Measurements from ENCODE around the gene OBSCN. TPM values are rescaled to one million over a fixed set of nuclear protein-coding genes. Genes with fewer than 3 reads are reported as not detected.
A peak's percentile ranks its signal among the peaks of the same experiment; 100 is the strongest.

Gene OBSCN
- total RNA-seq, 2 donors from 2014 or later = 34.3 to 45.2 TPM

- intact Hi-C loops (cut with DNase I) = no loop called here
- 31% methylated on average over 65 of the region's 66 CpGs for WGBS
- Histone ChIP-seq H3K4me1 (replicated peaks) (no peaks in the 10 kb centered on the region), H3K4me3 (peak overlapping the region; percentile 38 to 49), H3K36me3 (no peaks in the 10 kb centered on the region), H3K27ac (peak overlapping the region in 1 of 2 donors; percentile 76), H3K9me3 (no peaks in the 10 kb centered on the region), H3K27me3 (replicated peaks; ENCODE audit: insufficient read depth) (no peaks in the 10 kb centered on the region)
- DNase-seq (ENCODE audit: low spot score) = no peak
- TF ChIP-seq, protein P1, sequence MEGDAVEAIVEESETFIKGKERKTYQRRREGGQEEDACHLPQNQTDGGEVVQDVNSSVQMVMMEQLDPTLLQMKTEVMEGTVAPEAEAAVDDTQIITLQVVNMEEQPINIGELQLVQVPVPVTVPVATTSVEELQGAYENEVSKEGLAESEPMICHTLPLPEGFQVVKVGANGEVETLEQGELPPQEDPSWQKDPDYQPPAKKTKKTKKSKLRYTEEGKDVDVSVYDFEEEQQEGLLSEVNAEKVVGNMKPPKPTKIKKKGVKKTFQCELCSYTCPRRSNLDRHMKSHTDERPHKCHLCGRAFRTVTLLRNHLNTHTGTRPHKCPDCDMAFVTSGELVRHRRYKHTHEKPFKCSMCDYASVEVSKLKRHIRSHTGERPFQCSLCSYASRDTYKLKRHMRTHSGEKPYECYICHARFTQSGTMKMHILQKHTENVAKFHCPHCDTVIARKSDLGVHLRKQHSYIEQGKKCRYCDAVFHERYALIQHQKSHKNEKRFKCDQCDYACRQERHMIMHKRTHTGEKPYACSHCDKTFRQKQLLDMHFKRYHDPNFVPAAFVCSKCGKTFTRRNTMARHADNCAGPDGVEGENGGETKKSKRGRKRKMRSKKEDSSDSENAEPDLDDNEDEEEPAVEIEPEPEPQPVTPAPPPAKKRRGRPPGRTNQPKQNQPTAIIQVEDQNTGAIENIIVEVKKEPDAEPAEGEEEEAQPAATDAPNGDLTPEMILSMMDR (IDR thresholded peaks at IDR 0.05) = no peak
These were observed 4.6 kb downstream of the OBSCN start for GRCh38 chr1:228212415-228212965.

- Histone ChIP-seq H3K9me3 (no peaks in the 10 kb centered on the region), H3K36me3 (no peaks in the 10 kb centered on the region), H3K27ac (peak overlapping the region; percentile 73 to 76), H3K27me3 (replicated peaks; ENCODE audit: insufficient read depth) (no peaks in the 10 kb centered on the region), H3K4me1 (replicated peaks) (no peaks in the 10 kb centered on the region), H3K4me3 (peak overlapping the region; percentile 38 to 49)
- peak; percentile 59 for TF ChIP-seq POLR2AphosphoS5 (IDR thresholded peaks at IDR 0.05)
- TF ChIP-seq POLR2A (IDR thresholded peaks at IDR 0.05) = no peak
- TF ChIP-seq, protein P1 (IDR thresholded peaks at IDR 0.05) = peak; percentile 38 to 69 (median 64)
- intact Hi-C loops (cut with DNase I) = no loop called here
- peak; percentile 91 for DNase-seq (ENCODE audit: low spot score)
- WGBS = under 1% methylated on average over 51 of the region's 67 CpGs
These were observed 5.4 kb downstream of the OBSCN start for GRCh38 chr1:228212966-228213844.

- Histone ChIP-seq H3K9me3 (no peaks in the 10 kb centered on the region), H3K36me3 (no peaks in the 10 kb centered on the region), H3K27ac (peak overlapping the region; percentile 19 to 51), H3K27me3 (replicated peaks; ENCODE audit: insufficient read depth) (no peaks in the 10 kb centered on the region), H3K4me3 (peak overlapping the region; percentile 38 to 49), H3K4me1 (replicated peaks) (no peaks in the 10 kb centered on the region)
- TF ChIP-seq POLR2A (IDR thresholded peaks at IDR 0.05) = peak; percentile 5
- TF ChIP-seq, protein P1 (IDR thresholded peaks at IDR 0.05) = no peak
- intact Hi-C loops (cut with DNase I) = no loop called here
- 31% methylated on average over 32 of the region's 48 CpGs for WGBS
- DNase-seq (ENCODE audit: low spot score) = no peak
These were observed 6.3 kb downstream of the OBSCN start for GRCh38 chr1:228213917-228214808.

- Histone ChIP-seq H3K4me3 (no peak overlapping the region), H3K36me3 (no peaks in the 10 kb centered on the region), H3K4me1 (replicated peaks) (no peaks in the 10 kb centered on the region), H3K27me3 (replicated peaks; ENCODE audit: insufficient read depth) (no peaks in the 10 kb centered on the region), H3K9me3 (no peaks in the 10 kb centered on the region), H3K27ac (no peak overlapping the region)
- DNase-seq (ENCODE audit: low spot score) = no peak
- TF ChIP-seq POLR2AphosphoS5 (IDR thresholded peaks at IDR 0.05) = no peak
- TF ChIP-seq, protein P1 (IDR thresholded peaks at IDR 0.05) = no peak
- TF ChIP-seq POLR2A (IDR thresholded peaks at IDR 0.05) = no peak
- intact Hi-C loops (cut with DNase I) = no loop called here
- WGBS = 88% methylated on average over 22 of the region's 23 CpGs
These were observed 7.2 kb downstream of the OBSCN start for GRCh38 chr1:228214921-228215662.

Data from prostate gland (tissue), 2 donors.